Posterior vena cava (tissue), 2 donors: ENCODE results near the gene RBM8A. TPM values are rescaled to one million over a fixed set of nuclear protein-coding genes. Genes with fewer than 3 reads are reported as not detected.
A peak's percentile ranks its signal among the peaks of the same experiment; 100 is the strongest.

Experiments
- DNase-seq: peaks from one replicate; pipeline ENCODE4 v3.0.0-alpha.2; 2020; ENCODE audit warnings: low spot score
- intact Hi-C, 2 donors: fragments of 100-400 bp; cut with DNase I; formaldehyde crosslinking; loops; one replicate each; pipeline versions ENCODE4 v1.14.1 to v1.14.2; 2022 to 2023
- total RNA-seq, 2 donors: library from RNA; stranded (reverse); fragmentation: NEBNext Ultra II Directional; extraction: Animal tissue kit (Norgen Biotek cat#: 25700); gene quantifications; one replicate each; pipeline ENCODE4 v1.2.1, GENCODE V29; 2021
- donor health status: DM: yes; HTN: yes; CAD: no.
- donor health status: DM: yes; HTN: yes; CAD: no.

Gene RBM8A
- total RNA-seq, 2 donors from 2014 or later = 81.0 to 83.3 TPM

- intact Hi-C loops = no loop called here
- DNase-seq = no peak
These were observed 36.1 kb downstream of the RBM8A start for GRCh38 chr1:145891143-145891542.

- intact Hi-C loops = loop anchor here in 1 of 2 donors (10.0 kb wide), 1 partner anchor 125 kb away; no protein-coding TSS in a partner anchor
- no peak for DNase-seq
These were observed 37.6 kb downstream of the RBM8A start for GRCh38 chr1:145889722-145890121.

- intact Hi-C loops = loop anchor here in 1 of 2 donors (10.0 kb wide), 1 partner anchor 127 kb away; no protein-coding TSS in a partner anchor
These were observed 39.7 kb downstream of the RBM8A start for GRCh38 chr1:145887631-145888030.

GRCh38 chr1:145886816-145887215 lies 40.5 kb downstream of the RBM8A start:
- no peak for DNase-seq
- intact Hi-C loops = loop anchor here in 1 of 2 donors (10.0 kb wide), 1 partner anchor 128 kb away; no protein-coding TSS in a partner anchor

More at GRCh38 chr1:145887631-145888030, 39.7 kb downstream of the RBM8A start:
- no peak for DNase-seq

- intact Hi-C loops = loop anchor here in 1 of 2 donors (10.0 kb wide), 1 partner anchor 128 kb away; no protein-coding TSS in a partner anchor
These were observed 40.9 kb downstream of the RBM8A start for GRCh38 chr1:145886390-145886789.

GRCh38 chr1:145885738-145886287 lies 41.5 kb downstream of the RBM8A start, which contains the start of gene ANKRD35:
TSS of gene ANKRD35 (minus strand) at chr1:145885866. CDS start at chr1:145885758, 108 bp downstream.
- intact Hi-C loops = loop anchor here in 1 of 2 donors (10.0 kb wide), 1 partner anchor 129 kb away; no protein-coding TSS in a partner anchor
- DNase-seq = peak; percentile 95

More at GRCh38 chr1:145886390-145886789, 40.9 kb downstream of the RBM8A start:
- no peak for DNase-seq

GRCh38 chr1:145884675-145885074 lies 42.6 kb downstream of the RBM8A start:
- intact Hi-C loops = loop anchor here in 1 of 2 donors (10.0 kb wide), 1 partner anchor 130 kb away; no protein-coding TSS in a partner anchor

GRCh38 chr1:145879775-145880174 lies 47.5 kb downstream of the RBM8A start:
- intact Hi-C loops = loop anchor here in 1 of 2 donors (10.0 kb wide), 1 partner anchor 135 kb away; no protein-coding TSS in a partner anchor
- no peak for DNase-seq

More at GRCh38 chr1:145884675-145885074, 42.6 kb downstream of the RBM8A start:
- DNase-seq = no peak

GRCh38 chr1:145878724-145879123 lies 48.6 kb downstream of the RBM8A start:
- intact Hi-C loops = no loop called here
- no peak for DNase-seq

GRCh38 chr1:145877923-145878486 lies 49.3 kb downstream of the RBM8A start:
- DNase-seq = no peak
- intact Hi-C loops = no loop called here

- DNase-seq = no peak
- intact Hi-C loops = no loop called here
These were observed 52.6 kb downstream of the RBM8A start for GRCh38 chr1:145874646-145875045.

- DNase-seq = peak; percentile 92
- intact Hi-C loops = no loop called here
These were observed 55.0 kb downstream of the RBM8A start for GRCh38 chr1:145871994-145872924.

Other genes with a start within 250 kb of the RBM8A start
- under 1 TPM in 1 of 2 donors, not detected in 1; 0.29 TPM for gene PDZK1, start 220.1 kb downstream of the RBM8A start, total RNA-seq
- not detected for gene CD160, start 208.0 kb downstream of the RBM8A start, total RNA-seq
- gene RNF115, start 103.4 kb downstream of the RBM8A start, total RNA-seq = 10 to 100 TPM; 28.5 to 69.0 TPM
- gene POLR3C, start 103.3 kb downstream of the RBM8A start, total RNA-seq = 10 to 100 TPM; 22.1 to 25.3 TPM
- 1 to 10 TPM; 1.8 to 2.5 TPM for gene NUDT17, start 81.9 kb downstream of the RBM8A start, total RNA-seq
- gene PIAS3, start 68.4 kb downstream of the RBM8A start, total RNA-seq = 10 to 100 TPM; 28.6 to 34.7 TPM
- gene ANKRD35, start 41.6 kb downstream of the RBM8A start, total RNA-seq = 1 to 10 TPM; 5.0 to 7.0 TPM
- gene ITGA10, start 17.4 kb downstream of the RBM8A start, total RNA-seq = 1 to 10 TPM; 5.7 to 9.0 TPM
- 10 to 100 TPM; 19.8 to 24.4 TPM for gene PEX11B, start 8.8 kb downstream of the RBM8A start, total RNA-seq
- 10 to 100 TPM; 45.5 to 45.8 TPM for gene LIX1L, start 30.5 kb upstream of the RBM8A start, total RNA-seq
- gene ANKRD34A, start 37.1 kb upstream of the RBM8A start, total RNA-seq = 1 to 10 TPM; 2.3 TPM
- 10 to 100 TPM; 22.8 to 23.8 TPM for gene POLR3GL, start 37.2 kb upstream of the RBM8A start, total RNA-seq
- 100 to 1,000 TPM; 393 to 441 TPM for gene TXNIP, start 69.1 kb upstream of the RBM8A start, total RNA-seq
- not detected for gene HJV, start 94.3 kb upstream of the RBM8A start, total RNA-seq
- 1 to 10 TPM; 2.4 to 3.4 TPM for gene NBPF10, start 217.3 kb upstream of the RBM8A start, total RNA-seq